Measurements from ENCODE around the gene KRT73. TPM values are rescaled to one million over a fixed set of nuclear protein-coding genes. Genes with fewer than 3 reads are reported as not detected.
A peak's percentile ranks its signal among the peaks of the same experiment; 100 is the strongest.

Gene KRT73
- total RNA-seq, 2 donors from 2014 or later: not detected

GRCh38 chr12:52606581-52607218, 11.7 kb downstream of the KRT73 start:
- Histone ChIP-seq H3K9me3 (ENCODE audit: control insufficient read depth, low read length) (no peaks in the 10 kb centered on the region), H3K4me1 (ENCODE audit: control insufficient read depth, insufficient read depth, low read length) (peaks cover under 1% of the 10 kb centered on the region), H3K27ac (ENCODE audit: low read depth, low read length) (no peak overlapping the region), H3K27me3 (ENCODE audit: control insufficient read depth, insufficient read depth, low read length, poor library complexity, severe bottlenecking) (peaks cover 46% of the 10 kb centered on the region), H3K4me3 (ENCODE audit: low read length) (no peak overlapping the region), H3K9ac (ENCODE audit: extremely low read depth, low read length, poor library complexity, severe bottlenecking) (no peak overlapping the region), H3K36me3 (ENCODE audit: control insufficient read depth, insufficient read depth, low read length) (no peaks in the 10 kb centered on the region)
- Mint-ChIP-seq H3K27me3 (ENCODE audit: insufficient read depth) (peaks cover 87% of the 10 kb centered on the region), H3K4me1 (peaks cover 3% of the 10 kb centered on the region), H3K9me3 (no peaks in the 10 kb centered on the region), H3K36me3 (ENCODE audit: low read depth) (no peaks in the 10 kb centered on the region), H3K27ac (no peak overlapping the region), H3K4me3 (no peak overlapping the region)
- no peak for TF ChIP-seq CTCF (conservative IDR thresholded peaks at IDR 0.05)
- 84 to 89% methylated on average over 2 to 7 of the region's 7 CpGs for WGBS, 2 experiments (ENCODE audit: insufficient coverage in 1 of 2, insufficient read length in 1 of 2)
- no peak for DNase-seq

DNA sequence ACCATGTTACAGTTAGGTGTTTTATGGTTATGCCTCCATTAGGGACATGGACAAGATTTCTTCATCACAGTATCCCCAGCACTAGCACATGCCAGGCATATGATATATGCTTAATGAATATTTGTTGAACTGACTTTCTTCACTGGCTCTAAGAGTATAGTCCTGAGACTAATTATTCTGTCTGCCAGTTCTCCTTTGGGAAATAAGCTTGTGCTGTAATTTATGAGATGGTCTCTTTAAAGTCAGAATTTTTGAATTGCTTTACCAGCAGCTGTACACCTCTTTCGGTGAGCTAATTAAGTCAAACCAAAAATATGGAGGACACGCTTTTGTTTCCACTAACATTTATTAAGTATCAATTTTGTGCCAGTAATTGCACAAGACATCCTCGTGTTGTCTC, 12.3 kb downstream of the KRT73 start:
- Histone ChIP-seq H3K36me3 (ENCODE audit: control insufficient read depth, insufficient read depth, low read length) (no peaks in the 10 kb centered on the region), H3K27me3 (ENCODE audit: control insufficient read depth, insufficient read depth, low read length, poor library complexity, severe bottlenecking) (peaks cover 40% of the 10 kb centered on the region), H3K4me3 (ENCODE audit: low read length) (no peak overlapping the region), H3K27ac (ENCODE audit: low read depth, low read length) (no peak overlapping the region), H3K9ac (ENCODE audit: extremely low read depth, low read length, poor library complexity, severe bottlenecking) (no peak overlapping the region), H3K4me1 (ENCODE audit: control insufficient read depth, insufficient read depth, low read length) (no peaks in the 10 kb centered on the region), H3K9me3 (ENCODE audit: control insufficient read depth, low read length) (no peaks in the 10 kb centered on the region)
- no peak overlapping the region for H3K27ac Mint-ChIP-seq
- H3K4me3 Mint-ChIP-seq: no peak overlapping the region
- H3K27me3 Mint-ChIP-seq (ENCODE audit: insufficient read depth): peaks cover 86% of the 10 kb centered on the region
- H3K9me3 Mint-ChIP-seq: no peaks in the 10 kb centered on the region
- no peaks in the 10 kb centered on the region for H3K36me3 Mint-ChIP-seq (ENCODE audit: low read depth)
- DNase-seq: no peak
- 72 to 77% methylated on average over 3 of the region's 3 CpGs for WGBS, 2 experiments (ENCODE audit: insufficient coverage in 1 of 2, insufficient read length in 1 of 2)
- H3K4me1 Mint-ChIP-seq: peaks cover 6% of the 10 kb centered on the region
- TF ChIP-seq CTCF (conservative IDR thresholded peaks at IDR 0.05): no peak

DNA sequence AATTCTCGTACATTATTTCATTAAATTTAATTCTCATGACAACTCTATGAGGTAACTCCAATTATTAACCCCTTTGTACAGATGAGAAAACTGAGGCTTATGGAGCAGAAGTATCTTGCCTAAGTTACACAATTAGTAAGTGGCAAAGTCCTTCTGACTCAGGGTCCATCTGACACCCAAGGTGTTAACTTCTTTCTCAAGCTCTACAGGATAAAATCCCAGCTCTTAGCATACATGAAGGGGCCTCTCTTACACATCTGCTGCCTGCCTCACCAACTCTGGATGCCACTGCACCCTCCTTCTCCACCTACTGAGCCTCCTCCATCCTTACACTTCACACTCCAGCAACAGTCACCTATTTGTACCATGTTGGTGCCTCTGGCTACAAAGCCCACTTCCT, 12.8 kb downstream of the KRT73 start:
- no peaks in the 10 kb centered on the region for H3K36me3 Mint-ChIP-seq (ENCODE audit: low read depth)

More for the DNA sequence above, 12.8 kb downstream of the KRT73 start:
- peaks cover 6% of the 10 kb centered on the region for H3K4me1 Mint-ChIP-seq
- Histone ChIP-seq H3K36me3 (ENCODE audit: control insufficient read depth, insufficient read depth, low read length) (no peaks in the 10 kb centered on the region), H3K9ac (ENCODE audit: extremely low read depth, low read length, poor library complexity, severe bottlenecking) (no peak overlapping the region), H3K4me3 (ENCODE audit: low read length) (no peak overlapping the region), H3K9me3 (ENCODE audit: control insufficient read depth, low read length) (no peaks in the 10 kb centered on the region), H3K27ac (ENCODE audit: low read depth, low read length) (no peak overlapping the region), H3K27me3 (ENCODE audit: control insufficient read depth, insufficient read depth, low read length, poor library complexity, severe bottlenecking) (peaks cover 35% of the 10 kb centered on the region), H3K4me1 (ENCODE audit: control insufficient read depth, insufficient read depth, low read length) (no peaks in the 10 kb centered on the region)
- no peak overlapping the region for H3K27ac Mint-ChIP-seq
- no peaks in the 10 kb centered on the region for H3K9me3 Mint-ChIP-seq
- TF ChIP-seq CTCF (conservative IDR thresholded peaks at IDR 0.05): no peak
- WGBS, 2 experiments (ENCODE audit: insufficient coverage in 1 of 2, insufficient read length in 1 of 2): 88 to 100% methylated on average over 1 of the region's 1 CpG
- peaks cover 84% of the 10 kb centered on the region for H3K27me3 Mint-ChIP-seq (ENCODE audit: insufficient read depth)
- DNase-seq: peak; percentile 13
- H3K4me3 Mint-ChIP-seq: no peak overlapping the region

All from endodermal cell (in vitro differentiated cells).